BE2C (cell line): ENCODE results near the gene NQO2.
"Not testable (repeated sequence)": the region's sequence is repeated elsewhere in the genome, so short reads cannot be mapped to it uniquely, and the experiment has no call there.

Experiments
- DNase-seq: peaks from one replicate; pipeline ENCODE4 v3.0.0-alpha.2; 2020
- H3K27me3 ChIP-seq: fragments of 250-450 bp; sonication (Bioruptor Pico); 2 replicates; pipeline ENCODE4 v1.5.1; 2020; ENCODE audit warnings: mild to moderate bottlenecking
- H3K36me3 ChIP-seq: fragments of 250-450 bp; sonication (Bioruptor Pico); 2 replicates; pipeline ENCODE4 v1.5.1; 2020; ENCODE audit warnings: mild to moderate bottlenecking
- H3K4me1 ChIP-seq: fragments of 250-450 bp; sonication (Bioruptor Pico); 2 replicates; pipeline ENCODE4 v1.5.1; 2020
- H3K4me3 ChIP-seq: 2 replicates; pipeline ENCODE4 v1.5.1; 2011; ENCODE audit warnings: low read depth, low read length
- H3K9me3 ChIP-seq: fragments of 250-450 bp; sonication (Bioruptor Pico); 2 replicates; pipeline ENCODE4 v1.5.1; 2020
- TF ChIP-seq, protein P1 (sequence below): IDR thresholded peaks from 2 replicates; pipeline ENCODE4 v1.5.1; 2012; ENCODE audit warnings: mild to moderate bottlenecking, low read depth, low read length

The NQO2 gene

DNA sequence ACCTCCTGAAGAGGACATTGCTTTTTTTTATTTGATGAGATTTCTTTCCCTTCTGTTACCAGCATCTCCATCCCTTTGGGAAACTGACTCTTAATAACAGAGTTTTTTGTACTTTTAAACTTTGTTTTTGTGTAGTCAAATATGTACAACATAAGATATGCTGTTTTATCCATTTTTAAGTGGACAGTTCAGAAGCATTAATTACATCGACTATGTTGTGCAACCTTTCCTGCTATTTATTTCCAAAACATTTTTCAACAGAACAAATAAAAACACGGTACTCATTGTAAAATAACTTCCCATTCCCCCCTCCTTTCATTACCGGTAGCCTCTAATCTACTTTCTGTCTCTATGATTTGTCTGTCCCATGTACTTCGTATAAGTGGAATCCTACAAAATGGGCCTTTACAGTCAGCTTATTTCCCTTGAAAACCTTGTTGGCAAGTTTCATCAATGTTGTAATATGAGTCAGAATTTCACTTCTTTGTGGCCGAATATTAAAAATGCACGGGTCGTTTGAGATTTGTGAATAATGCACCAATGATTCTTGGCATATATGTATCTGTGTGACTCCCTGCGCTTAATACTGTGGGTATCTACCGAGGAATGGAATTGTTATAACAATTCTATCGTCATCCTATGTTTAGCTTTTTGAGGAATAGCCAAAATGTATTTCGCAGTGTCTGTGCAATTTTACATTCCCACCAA lies 57.5 kb downstream of the NQO2 start:
- Histone ChIP-seq H3K36me3 (no peaks in the 10 kb centered on the region), H3K9me3 (no peaks in the 10 kb centered on the region), H3K4me3 (no peak overlapping the region), H3K4me1 (no peaks in the 10 kb centered on the region), H3K27me3 (peaks cover 9% of the 10 kb centered on the region)
- DNase-seq = no peak
- TF ChIP-seq, protein P1, sequence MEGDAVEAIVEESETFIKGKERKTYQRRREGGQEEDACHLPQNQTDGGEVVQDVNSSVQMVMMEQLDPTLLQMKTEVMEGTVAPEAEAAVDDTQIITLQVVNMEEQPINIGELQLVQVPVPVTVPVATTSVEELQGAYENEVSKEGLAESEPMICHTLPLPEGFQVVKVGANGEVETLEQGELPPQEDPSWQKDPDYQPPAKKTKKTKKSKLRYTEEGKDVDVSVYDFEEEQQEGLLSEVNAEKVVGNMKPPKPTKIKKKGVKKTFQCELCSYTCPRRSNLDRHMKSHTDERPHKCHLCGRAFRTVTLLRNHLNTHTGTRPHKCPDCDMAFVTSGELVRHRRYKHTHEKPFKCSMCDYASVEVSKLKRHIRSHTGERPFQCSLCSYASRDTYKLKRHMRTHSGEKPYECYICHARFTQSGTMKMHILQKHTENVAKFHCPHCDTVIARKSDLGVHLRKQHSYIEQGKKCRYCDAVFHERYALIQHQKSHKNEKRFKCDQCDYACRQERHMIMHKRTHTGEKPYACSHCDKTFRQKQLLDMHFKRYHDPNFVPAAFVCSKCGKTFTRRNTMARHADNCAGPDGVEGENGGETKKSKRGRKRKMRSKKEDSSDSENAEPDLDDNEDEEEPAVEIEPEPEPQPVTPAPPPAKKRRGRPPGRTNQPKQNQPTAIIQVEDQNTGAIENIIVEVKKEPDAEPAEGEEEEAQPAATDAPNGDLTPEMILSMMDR = no peak

DNA sequence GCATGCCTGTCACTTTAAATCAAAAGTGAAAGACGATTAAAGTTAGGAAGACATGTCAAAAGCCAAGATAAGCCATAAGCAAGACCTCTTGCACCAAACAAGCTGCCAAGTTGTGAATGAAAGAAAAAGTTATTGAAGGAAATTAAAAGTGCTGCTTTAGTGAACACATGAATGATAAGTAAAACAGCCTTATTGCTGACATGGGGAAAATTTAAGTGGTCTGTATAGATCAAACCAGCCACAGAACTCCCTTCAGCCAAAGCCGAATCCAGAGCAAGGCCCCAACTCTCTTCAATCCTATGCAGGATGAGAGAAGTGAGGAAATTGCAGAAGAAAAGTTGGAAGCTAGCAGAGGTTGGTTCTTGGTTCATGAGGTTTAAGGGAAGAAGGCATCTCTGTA lies 59.3 kb downstream of the NQO2 start:
- Histone ChIP-seq H3K36me3 (no peaks in the 10 kb centered on the region), H3K4me3 (no peak overlapping the region), H3K9me3 (no peaks in the 10 kb centered on the region), H3K27me3 (peaks cover 9% of the 10 kb centered on the region), H3K4me1 (no peaks in the 10 kb centered on the region)
- TF ChIP-seq, protein P1 = no peak
- DNase-seq = no peak

DNA sequence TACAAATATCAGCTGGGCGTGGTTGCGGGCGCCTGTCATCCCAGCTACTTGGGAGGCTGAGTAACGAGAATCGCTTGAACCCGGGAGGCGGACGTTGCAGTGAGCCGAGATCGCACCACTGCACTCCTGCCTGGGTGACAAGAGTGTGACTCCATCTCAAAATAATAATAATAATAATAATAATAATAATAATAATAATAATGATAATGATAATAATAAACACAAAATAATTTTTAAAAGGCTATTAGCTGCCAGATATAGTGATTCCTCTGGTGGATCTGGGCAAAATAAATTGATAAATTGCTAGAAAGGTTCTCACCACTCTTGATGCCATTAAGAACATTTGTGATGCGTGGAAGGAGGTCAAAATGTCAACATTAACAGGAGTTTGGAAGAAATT lies 60.4 kb downstream of the NQO2 start:
- not testable (repeated sequence) for H3K27me3 ChIP-seq, DNase-seq, H3K4me1 ChIP-seq

DNA sequence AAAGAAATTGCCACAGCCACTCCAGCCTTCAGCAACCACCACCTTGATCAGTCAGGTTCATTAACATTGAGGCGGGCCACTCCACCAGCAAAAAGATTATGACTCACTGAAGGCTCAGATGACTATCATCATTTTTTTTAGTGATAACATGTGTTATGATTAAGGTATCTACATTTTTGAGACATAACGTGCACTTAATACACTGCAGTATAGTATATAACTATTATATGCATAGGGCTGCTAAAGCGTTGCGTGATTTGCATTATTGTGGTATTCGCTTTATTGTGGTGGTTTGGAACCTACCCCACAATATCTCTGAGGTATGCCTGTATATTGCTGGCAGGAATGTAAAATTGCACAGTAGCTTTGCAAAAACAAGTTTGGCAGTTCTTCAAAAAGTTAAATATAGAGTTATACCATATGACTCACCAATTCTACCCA lies 61.8 kb downstream of the NQO2 start:
- DNase-seq = no peak
- Histone ChIP-seq H3K4me1 (no peaks in the 10 kb centered on the region), H3K27me3 (peaks cover 9% of the 10 kb centered on the region), H3K36me3 (no peaks in the 10 kb centered on the region), H3K9me3 (no peaks in the 10 kb centered on the region), H3K4me3 (no peak overlapping the region)
- TF ChIP-seq, protein P1 = no peak

More for the DNA sequence above, 60.4 kb downstream of the NQO2 start:
- not testable (repeated sequence) for H3K4me3 ChIP-seq, H3K36me3 ChIP-seq, H3K9me3 ChIP-seq

DNA sequence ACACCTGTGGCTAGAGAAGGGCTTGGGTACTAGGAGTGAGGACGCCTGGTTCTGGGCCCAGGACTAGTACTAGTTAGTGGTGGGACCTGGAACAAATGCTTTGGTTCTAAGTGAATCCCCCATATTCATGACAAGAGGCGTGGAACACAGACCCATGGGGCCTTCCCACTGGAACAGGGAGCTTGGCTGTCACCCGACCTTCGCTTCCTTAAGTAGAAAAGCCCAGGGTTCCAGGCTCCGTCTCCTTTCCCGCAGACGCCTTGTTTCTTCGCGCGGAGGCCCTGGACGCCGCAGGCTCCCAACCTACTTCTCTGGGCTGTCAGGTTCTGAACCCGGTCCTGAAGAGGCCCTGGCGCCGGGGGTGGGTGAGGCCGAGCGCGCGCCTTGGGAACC lies 63.6 kb downstream of the NQO2 start:
- not testable (repeated sequence) for DNase-seq, H3K4me1 ChIP-seq, H3K27me3 ChIP-seq, H3K9me3 ChIP-seq, H3K36me3 ChIP-seq
- peak overlapping the region; percentile 65 for H3K4me3 ChIP-seq

DNA sequence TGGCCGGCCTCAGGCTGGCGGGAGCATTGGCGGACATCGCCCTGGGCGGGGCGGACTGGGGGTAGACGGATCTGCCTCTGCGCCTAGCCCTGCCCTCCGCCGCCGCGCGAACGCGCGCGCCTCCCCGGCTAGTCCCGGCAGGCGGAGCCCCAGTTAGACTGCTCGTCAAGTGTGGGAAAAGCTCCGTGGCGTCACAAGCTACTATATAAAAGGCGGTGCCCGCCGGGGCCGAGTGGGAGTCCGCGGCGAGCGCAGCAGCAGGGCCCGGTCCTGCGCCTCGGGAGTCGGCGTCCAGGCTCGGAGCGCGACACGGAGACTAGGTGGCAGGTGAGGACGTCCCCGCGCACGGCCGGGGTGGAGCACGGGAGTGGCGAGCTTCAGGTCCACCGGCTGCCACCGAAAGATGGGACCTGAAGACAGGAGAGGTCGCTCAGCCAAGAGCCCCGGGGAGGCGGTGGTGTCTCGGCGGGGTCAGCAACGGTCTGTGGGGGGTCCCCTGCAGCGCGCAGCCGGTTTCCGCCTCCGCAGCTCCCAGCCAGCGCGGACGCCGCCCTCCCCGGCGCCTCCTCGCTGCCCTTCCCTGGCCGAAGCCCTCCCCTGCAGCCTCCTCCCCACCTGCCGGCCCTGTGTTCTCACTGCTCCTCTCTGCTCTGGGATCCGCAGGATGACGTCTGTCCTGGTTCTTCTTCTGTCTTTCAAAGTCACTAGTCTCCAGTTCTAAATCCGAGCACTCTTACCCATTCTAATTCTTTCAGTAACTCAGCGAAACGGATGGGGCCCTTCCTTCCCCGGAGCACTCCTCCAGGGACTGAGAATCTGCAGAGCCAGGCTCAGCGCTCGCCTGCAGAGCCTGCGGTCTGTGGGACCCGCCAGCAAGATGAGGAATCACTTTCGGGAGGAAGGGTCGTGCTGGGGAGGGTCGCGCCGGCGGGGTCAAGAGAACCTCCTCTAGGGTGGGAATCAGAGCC lies 64.3 kb downstream of the NQO2 start:
- Histone ChIP-seq H3K27me3 (no peaks in the 10 kb centered on the region), H3K9me3 (no peaks in the 10 kb centered on the region), H3K4me1 (no peaks in the 10 kb centered on the region), H3K4me3 (peak overlapping the region; percentile 65), H3K36me3 (no peaks in the 10 kb centered on the region)
- DNase-seq = peak; percentile 78
- TF ChIP-seq, protein P1 = no peak
